PC-3 (cell line): ENCODE data around the gene MPI.

Experiments used
- EZH2 ChIP-seq: fragments of 300-600 bp; sonication (generic); IDR thresholded peaks from one replicate; pipeline ENCODE4 v1.6.1; 2017; ENCODE audit warnings: antibody characterized with exemption, mild to moderate bottlenecking, low read length; ENCODE audit not compliant: unreplicated experiment
- EZH2phosphoT487 ChIP-seq: fragments of 300-600 bp; sonication (generic); IDR thresholded peaks from 2 replicates; pipeline ENCODE4 v1.6.1; 2018; ENCODE audit warnings: mild to moderate bottlenecking, antibody characterized with exemption, low read length, borderline replicate concordance
- TF ChIP-seq, protein P1 (sequence below): fragments of 300-600 bp; sonication (generic); conservative IDR thresholded peaks from 2 replicates; pipeline ENCODE4 v1.5.1; 2017; ENCODE audit warnings: antibody characterized with exemption, low read depth, mild to moderate bottlenecking, low read length

DNA sequence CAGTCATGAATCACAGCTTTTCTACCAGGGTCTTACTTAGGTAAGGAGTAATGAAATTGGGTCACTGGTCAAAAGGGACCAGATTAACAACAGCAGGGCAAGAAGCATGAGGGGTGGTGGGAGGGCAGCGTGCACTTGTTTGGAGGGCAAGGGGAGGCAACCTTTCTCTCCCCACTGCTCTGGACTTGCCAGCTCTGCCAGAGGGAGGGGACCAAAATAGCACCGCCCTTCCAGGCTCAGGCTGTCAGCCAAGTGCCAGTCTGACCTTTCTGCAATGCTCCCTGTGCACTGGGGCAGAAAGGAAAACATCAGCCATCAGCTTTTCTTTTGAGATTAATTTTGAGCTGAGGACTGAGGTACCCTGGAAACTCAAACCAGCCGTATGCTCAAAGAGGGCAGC is 42.4 kb upstream of the MPI start:
- no peak for TF ChIP-seq EZH2
- TF ChIP-seq, protein P1, sequence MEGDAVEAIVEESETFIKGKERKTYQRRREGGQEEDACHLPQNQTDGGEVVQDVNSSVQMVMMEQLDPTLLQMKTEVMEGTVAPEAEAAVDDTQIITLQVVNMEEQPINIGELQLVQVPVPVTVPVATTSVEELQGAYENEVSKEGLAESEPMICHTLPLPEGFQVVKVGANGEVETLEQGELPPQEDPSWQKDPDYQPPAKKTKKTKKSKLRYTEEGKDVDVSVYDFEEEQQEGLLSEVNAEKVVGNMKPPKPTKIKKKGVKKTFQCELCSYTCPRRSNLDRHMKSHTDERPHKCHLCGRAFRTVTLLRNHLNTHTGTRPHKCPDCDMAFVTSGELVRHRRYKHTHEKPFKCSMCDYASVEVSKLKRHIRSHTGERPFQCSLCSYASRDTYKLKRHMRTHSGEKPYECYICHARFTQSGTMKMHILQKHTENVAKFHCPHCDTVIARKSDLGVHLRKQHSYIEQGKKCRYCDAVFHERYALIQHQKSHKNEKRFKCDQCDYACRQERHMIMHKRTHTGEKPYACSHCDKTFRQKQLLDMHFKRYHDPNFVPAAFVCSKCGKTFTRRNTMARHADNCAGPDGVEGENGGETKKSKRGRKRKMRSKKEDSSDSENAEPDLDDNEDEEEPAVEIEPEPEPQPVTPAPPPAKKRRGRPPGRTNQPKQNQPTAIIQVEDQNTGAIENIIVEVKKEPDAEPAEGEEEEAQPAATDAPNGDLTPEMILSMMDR = no peak
- TF ChIP-seq EZH2phosphoT487 = no peak
